Body of pancreas (tissue), 4 donors: Measurements from ENCODE around the gene TAC3.

ENCODE experiments used
- CTCF ChIP-seq, 7 experiments: fragments of 450-650 bp in 4 of 7; fragments of 200-600 bp in 3 of 7; sonication (generic) in 3 of 7; IDR thresholded peaks; one replicate each; pipeline ENCODE4 v1.5.1; 2016 to 2019; ENCODE audit warnings: antibody characterized with exemption in 7 of 7
- POLR2A ChIP-seq, 3 donors: fragments of 450-650 bp; IDR thresholded peaks; one replicate each; pipeline ENCODE4 v1.6.1; 2016; ENCODE audit warnings: antibody characterized with exemption in 3 of 3, mild to moderate bottlenecking in 2 of 3

GRCh38 chr12:57006809-57007475 is 9.4 kb downstream of the TAC3 start:
- no peak for TF ChIP-seq CTCF (IDR thresholded peaks at IDR 0.05)
- TF ChIP-seq POLR2A (IDR thresholded peaks at IDR 0.05) = no peak
